ENCODE results near the gene ZNF622.

The ZNF622 gene

GRCh38 chr5:16428359-16428758 lies 37.2 kb downstream of the ZNF622 start:
- DNase-seq: no peak

DNA sequence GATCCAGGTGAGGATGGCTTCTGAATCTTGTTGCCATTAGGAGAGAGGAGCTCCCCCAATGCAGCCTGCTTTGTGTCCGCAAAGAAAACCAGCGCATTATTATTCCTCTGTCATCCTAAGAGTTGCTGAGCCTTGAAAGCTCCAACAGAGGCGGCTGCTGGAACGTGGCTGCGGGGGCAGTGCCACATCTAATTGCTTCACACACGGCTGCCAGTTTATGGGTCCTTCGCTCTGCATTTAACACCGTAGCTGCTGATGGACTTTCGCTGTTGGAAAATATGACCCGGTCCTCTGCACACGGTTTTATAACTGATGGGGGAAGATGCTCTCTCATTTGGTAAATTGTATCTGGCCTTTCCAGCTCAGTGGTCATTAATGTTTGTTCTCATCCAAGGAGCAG lies 38.0 kb downstream of the ZNF622 start:
- DNase-seq: no peak

DNA sequence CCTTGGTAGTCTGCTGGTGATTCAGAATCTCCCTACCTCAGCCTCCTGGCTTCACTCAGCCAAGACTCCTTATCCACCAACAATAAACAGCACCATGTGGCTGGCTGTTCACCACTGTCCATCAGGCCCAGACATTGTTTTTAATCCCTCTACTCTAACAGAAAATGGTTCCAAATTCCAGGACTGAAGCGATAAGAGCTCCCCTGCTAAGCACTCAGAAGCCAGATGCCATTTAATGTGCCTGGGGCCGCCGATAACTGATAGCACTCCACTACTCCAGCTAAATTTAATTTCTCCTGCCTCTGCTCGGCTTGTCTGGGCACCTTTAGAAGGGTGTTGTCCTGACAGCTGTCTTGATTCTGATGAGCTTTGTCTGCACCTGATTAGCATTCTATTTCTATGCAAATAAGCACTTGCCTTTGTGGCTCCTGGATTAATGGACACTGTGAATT lies 47.1 kb downstream of the ZNF622 start:
- no peak for DNase-seq

DNA sequence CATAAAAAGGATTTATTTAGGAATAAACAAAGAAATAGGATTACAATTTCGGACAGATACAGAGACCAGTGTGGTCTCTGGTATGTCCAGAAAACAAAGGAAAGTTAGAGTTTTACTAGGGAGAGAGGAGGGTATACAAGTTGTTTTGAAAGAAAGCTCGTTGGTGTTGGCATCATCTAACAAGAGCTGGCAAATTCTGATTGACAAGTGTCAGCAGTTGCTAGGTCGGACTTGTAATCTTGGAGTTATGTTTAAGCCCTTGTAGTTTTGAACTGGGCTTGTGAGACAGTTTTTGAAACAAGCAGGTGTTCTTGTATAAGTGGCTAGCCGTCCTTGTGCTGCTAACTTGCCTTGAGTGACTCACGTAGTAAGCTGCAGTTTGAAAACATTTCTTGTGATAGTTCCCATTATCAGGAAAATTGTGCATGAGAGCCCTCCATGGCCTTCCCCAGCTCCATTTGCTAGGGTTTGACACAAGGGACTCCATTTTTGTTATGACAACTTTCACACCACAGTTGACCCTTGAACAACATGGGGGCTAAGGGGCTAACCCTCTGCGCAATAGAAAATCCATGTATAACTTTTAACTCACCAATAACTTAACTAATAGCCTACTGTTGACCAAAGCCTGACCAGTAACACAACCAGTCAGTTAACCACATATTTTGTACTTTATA lies 48.1 kb downstream of the ZNF622 start:
- DNase-seq: no peak

DNA sequence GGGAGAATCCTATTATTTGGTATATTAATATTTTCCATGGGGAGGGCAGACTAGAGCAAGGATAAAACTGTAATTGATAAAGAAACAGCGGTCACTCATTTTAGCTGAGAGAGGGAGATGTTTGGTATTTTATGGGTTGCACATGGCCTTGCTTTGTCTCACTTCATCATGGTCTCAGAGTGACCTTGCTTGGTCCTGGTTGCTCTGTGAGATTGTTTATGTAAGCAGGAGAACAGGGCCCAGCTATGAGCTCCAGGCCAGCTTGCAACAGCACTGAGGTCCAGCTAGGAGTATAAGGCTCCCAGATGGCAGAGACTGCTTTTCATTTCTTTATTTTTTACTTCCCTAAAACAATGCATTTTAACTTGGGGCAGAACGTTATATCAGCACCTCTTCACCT lies 50.7 kb downstream of the ZNF622 start:
- no peak for DNase-seq

DNA sequence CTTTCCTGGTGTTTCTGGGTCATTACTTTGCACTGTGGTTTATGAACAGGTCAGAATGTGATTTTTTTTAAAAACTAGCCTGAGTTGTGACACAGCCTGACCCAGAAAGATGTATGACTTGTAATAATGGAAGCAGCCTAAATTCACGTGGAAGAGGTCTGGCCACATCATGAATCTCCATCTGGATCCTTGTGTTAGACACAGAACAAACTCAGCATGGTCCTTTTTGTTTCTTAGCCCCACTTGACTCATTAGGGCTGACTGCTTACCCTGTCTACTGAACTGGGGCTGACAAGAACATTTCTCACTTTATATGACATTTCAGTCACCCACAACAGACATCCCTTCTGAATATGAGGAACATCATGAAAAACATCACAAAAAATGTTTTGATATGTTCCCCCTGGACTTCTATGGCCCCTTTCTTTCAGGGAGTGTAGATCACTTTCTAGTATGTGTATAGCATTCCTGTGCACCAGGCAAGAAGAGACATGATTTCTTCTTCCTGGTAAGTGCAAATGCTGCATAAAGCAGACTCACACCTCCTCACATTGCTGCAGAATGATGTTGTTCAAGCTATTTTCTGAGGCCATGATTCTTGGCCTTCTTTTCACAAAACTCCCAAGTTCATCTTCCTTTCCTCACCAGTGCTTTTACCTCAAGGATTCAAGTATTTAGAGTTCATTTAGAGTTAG lies 52.3 kb downstream of the ZNF622 start:
- no peak for DNase-seq

DNA sequence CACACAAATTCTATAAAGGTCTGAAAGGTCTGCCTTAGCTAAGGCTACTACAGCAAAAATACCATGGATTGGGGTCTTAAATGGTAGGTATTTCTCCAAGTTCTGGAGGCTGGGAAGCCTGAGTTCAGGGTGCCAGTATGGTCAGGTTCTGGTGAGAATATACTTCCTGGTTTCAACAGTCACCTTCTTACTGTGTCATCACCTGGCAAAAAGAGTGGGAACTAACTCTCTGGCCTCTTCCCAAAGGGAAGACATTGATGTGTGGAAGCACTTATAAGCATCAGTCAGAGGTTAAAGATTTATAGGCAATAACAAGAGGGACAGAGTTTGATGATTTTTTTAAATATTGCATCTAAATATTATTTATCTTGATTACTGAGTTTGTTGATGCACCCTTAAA lies 53.0 kb downstream of the ZNF622 start:
- no peak for DNase-seq

DNA sequence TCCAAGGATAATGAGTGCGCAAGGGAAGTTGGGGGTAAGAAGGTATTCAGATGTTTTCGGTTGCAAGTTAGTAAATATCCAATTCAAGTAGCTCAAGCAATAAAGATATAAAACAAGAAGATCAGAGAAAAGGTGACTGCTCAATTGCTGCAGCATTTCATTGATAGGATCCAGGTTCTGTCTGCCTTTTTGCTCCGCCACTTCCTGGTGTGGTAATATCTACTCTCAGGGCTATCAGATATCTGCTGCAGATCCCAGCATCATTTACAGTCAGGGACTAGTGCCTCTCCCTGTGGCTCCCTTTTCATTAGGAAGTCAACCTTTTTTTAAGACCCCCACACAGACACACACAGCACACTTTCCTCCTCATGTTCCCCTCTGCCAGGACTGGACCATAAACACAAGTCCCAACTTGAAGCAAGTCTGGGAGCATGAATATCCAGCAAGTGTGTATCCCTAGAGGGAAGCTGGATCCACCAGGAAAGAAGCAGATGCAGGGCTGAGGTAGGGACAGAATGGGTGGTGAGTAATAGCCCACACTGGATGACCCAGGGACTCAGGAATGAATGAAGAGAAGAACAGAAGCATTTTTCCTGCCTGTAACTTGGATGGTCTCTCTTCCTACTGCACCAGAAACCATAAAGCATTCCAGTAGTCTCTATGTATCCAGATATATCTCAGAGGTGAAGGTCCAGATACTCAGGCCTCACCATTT lies 53.7 kb downstream of the ZNF622 start:
- no peak for DNase-seq

- no peak for DNase-seq
Measured at GRCh38 chr5:16411235-16411634, 54.4 kb downstream of the ZNF622 start.

DNA sequence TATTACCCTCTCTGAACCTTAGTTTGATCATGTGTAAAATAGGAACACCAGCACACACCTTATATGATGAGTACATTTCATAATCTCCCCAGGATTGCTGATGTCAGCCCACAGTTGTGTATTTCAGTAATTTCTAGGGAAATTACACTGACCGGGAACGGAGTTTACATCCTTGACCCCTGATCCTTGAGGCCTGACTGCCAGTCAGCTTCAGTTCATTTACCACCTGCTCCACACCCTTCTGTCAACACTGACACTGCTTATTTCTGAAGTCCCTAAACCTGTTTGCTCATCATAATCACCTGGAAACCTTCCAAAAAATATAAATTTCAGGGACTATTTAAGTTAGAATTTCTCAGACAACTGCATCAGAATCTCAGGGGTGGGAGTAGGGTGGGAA lies 55.3 kb downstream of the ZNF622 start:
- peak; percentile 18 for DNase-seq

DNA sequence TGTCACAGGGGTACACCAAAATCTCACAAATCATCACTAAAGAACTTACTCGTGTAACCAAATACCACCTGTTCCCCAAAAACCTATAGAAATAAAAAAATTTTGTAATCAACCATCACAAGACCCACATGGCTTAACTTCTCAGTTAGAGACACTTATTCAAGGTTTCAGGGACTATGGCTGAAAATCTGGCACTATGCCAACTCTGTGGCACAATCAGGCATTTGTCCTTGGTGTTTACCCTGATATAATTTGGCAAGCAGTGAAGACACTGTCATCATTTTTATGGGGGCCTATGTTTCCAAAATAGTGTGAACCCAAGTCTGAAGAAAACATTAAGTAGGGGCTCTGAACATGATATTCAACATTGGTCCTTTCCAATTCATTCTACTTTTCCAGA lies 59.0 kb downstream of the ZNF622 start:
- no peak for DNase-seq

GRCh38 chr5:16406023-16406422 lies 59.6 kb downstream of the ZNF622 start:
- DNase-seq: no peak
